Glutamatergic neuron (in vitro differentiated cells): ENCODE results near the gene SLC18A3. TPM values are rescaled to one million over a fixed set of nuclear protein-coding genes. Genes with fewer than 3 reads are reported as not detected.

Experiments
- DNase-seq: peaks from one replicate; pipeline ENCODE4 v3.0.0; 2022
- H3K27ac Mint-ChIP-seq: one replicate; pipeline ENCODE4 v1.8.0; 2020; ENCODE audit warnings: mild to moderate bottlenecking, mixed read lengths, inconsistent platforms; ENCODE audit not compliant: unreplicated experiment
- H3K27me3 Mint-ChIP-seq: one replicate; pipeline ENCODE4 v1.8.0; 2020; ENCODE audit warnings: mild to moderate bottlenecking, moderate library complexity, mixed read lengths, inconsistent platforms; ENCODE audit not compliant: unreplicated experiment
- H3K36me3 Mint-ChIP-seq: one replicate; pipeline ENCODE4 v1.8.0; 2020; ENCODE audit warnings: mild to moderate bottlenecking, mixed read lengths, inconsistent platforms; ENCODE audit not compliant: unreplicated experiment
- H3K4me1 Mint-ChIP-seq: one replicate; pipeline ENCODE4 v1.8.0; 2020; ENCODE audit warnings: mild to moderate bottlenecking, low read depth, mixed read lengths, inconsistent platforms; ENCODE audit not compliant: unreplicated experiment
- H3K4me3 Mint-ChIP-seq: one replicate; pipeline ENCODE4 v1.8.0; 2020; ENCODE audit warnings: mild to moderate bottlenecking, mixed read lengths, inconsistent platforms; ENCODE audit not compliant: unreplicated experiment
- H3K9me3 Mint-ChIP-seq: one replicate; pipeline ENCODE4 v1.8.0; 2020; ENCODE audit warnings: mild to moderate bottlenecking, moderate library complexity, mixed read lengths, inconsistent platforms; ENCODE audit not compliant: unreplicated experiment
- total RNA-seq: library from RNA; stranded (reverse); fragmentation: NEBNext Ultra II Directional; extraction: Animal tissue kit (Norgen Biotek cat#: 25700); gene quantifications from one replicate; pipeline ENCODE4 v1.2.1, GENCODE V29; 2021; ENCODE audit not compliant: unreplicated experiment
- TF ChIP-seq, protein P1 (sequence below): fragments of 200-600 bp; sonication (generic); IDR thresholded peaks from one replicate; pipeline ENCODE4 v1.5.0; 2021; ENCODE audit not compliant: partially characterized antibody, unreplicated experiment

The SLC18A3 gene
- total RNA-seq, 1 donor from 2014 or later, result 21.5 TPM

DNA sequence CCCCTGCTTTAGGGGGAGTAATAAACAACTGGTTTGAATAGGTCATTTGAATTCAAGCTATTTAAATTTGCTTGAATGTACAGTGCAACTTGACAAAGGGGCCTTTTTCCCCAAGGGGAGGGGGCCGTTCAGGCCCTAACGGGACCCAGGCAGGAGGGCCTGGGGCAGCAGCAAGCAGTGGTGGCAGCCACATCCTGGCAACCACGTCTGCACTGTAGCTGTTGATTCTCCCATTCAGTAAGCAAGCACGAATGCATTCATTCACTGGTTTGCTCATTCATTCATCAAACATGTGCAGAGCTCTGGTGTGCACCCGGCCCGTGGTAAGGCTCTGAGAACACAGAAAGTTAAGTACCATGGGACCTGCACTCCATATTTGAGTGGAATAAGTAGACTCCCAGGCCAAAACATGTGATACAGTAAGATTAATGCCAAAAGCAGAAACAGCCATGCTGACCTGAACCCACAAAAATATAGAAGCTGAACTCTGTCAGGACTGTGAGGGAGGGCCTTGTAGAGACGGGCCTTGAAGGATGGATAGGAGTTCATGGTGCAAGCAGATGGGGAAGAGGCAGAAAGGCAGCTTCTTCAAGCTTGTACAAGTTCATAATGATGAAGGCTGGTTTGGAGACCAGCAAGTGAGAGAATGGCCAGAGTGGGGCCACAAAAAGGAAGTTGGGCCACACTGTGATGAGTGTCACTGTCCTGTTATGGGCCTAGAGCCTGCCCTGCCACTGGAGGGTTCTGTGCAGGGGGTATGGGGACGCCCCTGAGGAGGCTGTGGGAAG lies 40.0 kb downstream of the SLC18A3 start:
- peaks cover 6% of the 10 kb centered on the region for H3K27me3 Mint-ChIP-seq
- DNase-seq, result no peak
- H3K4me1 Mint-ChIP-seq, result peaks cover 13% of the 10 kb centered on the region
- no peaks in the 10 kb centered on the region for H3K9me3 Mint-ChIP-seq
- no peak overlapping the region for H3K27ac Mint-ChIP-seq
- TF ChIP-seq, protein P1, sequence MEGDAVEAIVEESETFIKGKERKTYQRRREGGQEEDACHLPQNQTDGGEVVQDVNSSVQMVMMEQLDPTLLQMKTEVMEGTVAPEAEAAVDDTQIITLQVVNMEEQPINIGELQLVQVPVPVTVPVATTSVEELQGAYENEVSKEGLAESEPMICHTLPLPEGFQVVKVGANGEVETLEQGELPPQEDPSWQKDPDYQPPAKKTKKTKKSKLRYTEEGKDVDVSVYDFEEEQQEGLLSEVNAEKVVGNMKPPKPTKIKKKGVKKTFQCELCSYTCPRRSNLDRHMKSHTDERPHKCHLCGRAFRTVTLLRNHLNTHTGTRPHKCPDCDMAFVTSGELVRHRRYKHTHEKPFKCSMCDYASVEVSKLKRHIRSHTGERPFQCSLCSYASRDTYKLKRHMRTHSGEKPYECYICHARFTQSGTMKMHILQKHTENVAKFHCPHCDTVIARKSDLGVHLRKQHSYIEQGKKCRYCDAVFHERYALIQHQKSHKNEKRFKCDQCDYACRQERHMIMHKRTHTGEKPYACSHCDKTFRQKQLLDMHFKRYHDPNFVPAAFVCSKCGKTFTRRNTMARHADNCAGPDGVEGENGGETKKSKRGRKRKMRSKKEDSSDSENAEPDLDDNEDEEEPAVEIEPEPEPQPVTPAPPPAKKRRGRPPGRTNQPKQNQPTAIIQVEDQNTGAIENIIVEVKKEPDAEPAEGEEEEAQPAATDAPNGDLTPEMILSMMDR, result no peak
- H3K36me3 Mint-ChIP-seq, result no peaks in the 10 kb centered on the region
- no peak overlapping the region for H3K4me3 Mint-ChIP-seq

DNA sequence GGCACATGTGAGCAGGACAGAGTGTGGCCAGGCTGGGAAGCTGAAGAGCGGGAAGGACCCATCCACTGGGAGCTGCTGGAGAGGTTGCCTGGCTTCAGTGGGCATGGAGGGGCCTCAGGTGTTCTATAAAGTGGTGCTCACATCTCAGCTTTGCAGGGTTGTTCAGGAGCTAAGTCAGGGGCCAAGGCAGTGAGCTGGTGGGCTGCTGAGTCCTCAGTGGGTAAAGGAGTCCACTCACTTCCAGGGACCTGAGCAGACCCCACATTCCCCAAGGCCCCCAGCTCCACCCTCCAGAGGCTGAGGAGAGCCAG lies 40.6 kb downstream of the SLC18A3 start:
- no peak for DNase-seq

DNA sequence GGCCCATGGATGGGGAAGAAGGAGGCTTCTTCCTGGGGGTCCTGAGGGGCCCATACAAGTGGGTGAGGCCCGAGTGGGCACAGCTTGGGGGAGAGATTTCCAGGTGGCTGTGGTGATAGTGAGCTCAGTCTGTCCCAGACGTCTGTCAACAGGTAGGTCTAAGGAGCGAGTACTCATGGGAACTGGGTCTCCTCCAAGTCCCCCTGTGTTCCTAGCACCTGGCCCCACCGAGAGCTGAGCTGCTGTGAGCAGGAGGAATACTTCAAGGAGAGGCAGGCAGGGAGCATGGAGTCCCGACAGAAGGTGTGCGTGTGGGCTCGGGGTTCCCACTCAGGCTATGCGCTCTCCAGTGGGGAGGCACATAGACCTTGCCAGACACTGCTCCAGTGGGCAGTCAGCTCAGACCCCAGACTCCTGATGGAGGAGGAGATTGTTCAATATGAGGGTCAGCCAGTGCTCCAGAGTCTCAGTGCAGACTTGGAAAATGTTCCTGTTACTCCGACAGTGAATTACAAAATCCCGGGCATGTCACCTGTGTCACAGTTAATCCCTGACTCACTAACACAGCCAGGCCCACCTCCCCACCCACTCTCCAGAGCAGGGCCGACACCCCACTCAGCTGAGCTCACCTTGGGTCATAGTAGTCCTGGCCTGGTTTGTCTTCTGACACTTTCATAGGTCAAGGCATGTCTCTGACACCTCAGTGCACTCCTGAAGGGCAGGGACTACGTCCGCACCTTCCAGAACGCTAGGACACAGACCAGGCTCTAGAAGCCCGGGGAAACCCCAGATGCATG lies 41.1 kb downstream of the SLC18A3 start:
- H3K27ac Mint-ChIP-seq, result no peak overlapping the region
- no peaks in the 10 kb centered on the region for H3K9me3 Mint-ChIP-seq
- H3K4me1 Mint-ChIP-seq, result peaks cover 13% of the 10 kb centered on the region
- DNase-seq, result no peak
- H3K4me3 Mint-ChIP-seq, result no peak overlapping the region
- TF ChIP-seq, protein P1, result no peak
- no peaks in the 10 kb centered on the region for H3K36me3 Mint-ChIP-seq
- H3K27me3 Mint-ChIP-seq, result peaks cover 6% of the 10 kb centered on the region

More for the DNA sequence above, 40.6 kb downstream of the SLC18A3 start:
- no peaks in the 10 kb centered on the region for H3K9me3 Mint-ChIP-seq
- no peak overlapping the region for H3K4me3 Mint-ChIP-seq
- H3K27me3 Mint-ChIP-seq, result peaks cover 6% of the 10 kb centered on the region
- peaks cover 13% of the 10 kb centered on the region for H3K4me1 Mint-ChIP-seq
- no peaks in the 10 kb centered on the region for H3K36me3 Mint-ChIP-seq
- no peak overlapping the region for H3K27ac Mint-ChIP-seq
- TF ChIP-seq, protein P1, result no peak

DNA sequence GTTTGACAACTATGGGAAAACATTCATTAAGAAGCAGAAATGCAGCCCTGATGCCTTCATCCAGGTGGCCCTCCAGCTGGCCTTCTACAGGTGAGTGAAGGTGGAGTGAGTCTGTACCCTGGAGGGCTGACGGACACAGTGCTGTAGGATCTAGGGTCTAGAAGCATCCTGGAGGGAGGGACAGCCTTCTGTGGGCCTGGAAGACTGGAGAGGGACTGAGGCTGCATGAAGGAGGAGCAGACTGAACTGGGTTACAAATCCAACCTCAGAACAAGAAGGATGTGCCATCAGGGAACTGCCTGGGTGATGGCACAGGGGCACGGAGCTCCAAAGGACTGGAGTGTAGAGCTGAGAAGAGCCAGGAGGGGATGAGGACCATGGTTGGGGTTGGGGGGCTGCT lies 41.8 kb downstream of the SLC18A3 start:
- H3K4me1 Mint-ChIP-seq, result peaks cover 13% of the 10 kb centered on the region
- no peaks in the 10 kb centered on the region for H3K9me3 Mint-ChIP-seq
- H3K27me3 Mint-ChIP-seq, result peaks cover 6% of the 10 kb centered on the region
- TF ChIP-seq, protein P1, result no peak
- peaks cover 6% of the 10 kb centered on the region for H3K36me3 Mint-ChIP-seq
- no peak overlapping the region for H3K4me3 Mint-ChIP-seq
- H3K27ac Mint-ChIP-seq, result no peak overlapping the region
- DNase-seq, result no peak
